Measurements from ENCODE around the gene HGD. TPM values are rescaled to one million over a fixed set of nuclear protein-coding genes. Genes with fewer than 3 reads are reported as not detected.
A peak's percentile ranks its signal among the peaks of the same experiment; 100 is the strongest.

HGD gene
- polyA plus RNA-seq, 2 of the 4 experiments (the other 2 are of a cell fraction): 48.8 to 101 TPM

- no peak for TF ChIP-seq BCL3 (IDR thresholded peaks at IDR 0.05)
- no peak for TF ChIP-seq ELK1 (IDR thresholded peaks at IDR 0.05; ENCODE audit: low read depth, low read length)
- TF ChIP-seq MYC (IDR thresholded peaks at IDR 0.05; ENCODE audit: borderline replicate concordance, low read length): no peak
- TF ChIP-seq SREBF2 (IDR thresholded peaks at IDR 0.05): no peak
- TF ChIP-seq POLR2AphosphoS2 (conservative IDR thresholded peaks at IDR 0.05; ENCODE audit: low read length): no peak
- TF ChIP-seq CBX8 (IDR thresholded peaks at IDR 0.05): no peak
These were observed 28.3 kb upstream of the HGD start (continued) for GRCh38 chr3:120710369-120710768.

GRCh38 chr3:120708408-120708807, 26.4 kb upstream of the HGD start:
- CTCF ChIA-PET: interaction anchor here (0.6 to 1.6 kb wide), 3 partner anchors 8 to 86 kb away, joined by 3 to 5 read pairs (median 4); no protein-coding TSS in a partner anchor

GRCh38 chr3:120706950-120707349, 24.9 kb upstream of the HGD start:
- ATAC-seq: no peak
- H3K9me3 ChIP-seq: peaks cover 11% of the 10 kb centered on the region
- TF ChIP-seq CEBPB (IDR thresholded peaks at IDR 0.05) (no peak), ZFP36 (IDR thresholded peaks at IDR 0.05; ENCODE audit: borderline replicate concordance, partially characterized antibody) (no peak), NFE2L2 (conservative IDR thresholded peaks at IDR 0.05; ENCODE audit: low read length) (no peak), RCOR1 (IDR thresholded peaks at IDR 0.05; ENCODE audit: low read depth, low read length) (no peak), REST (IDR thresholded peaks at IDR 0.05) (no peak), EHMT2 (IDR thresholded peaks at IDR 0.05; ENCODE audit: low read depth) (no peak), ESRRA (IDR thresholded peaks at IDR 0.05; ENCODE audit: borderline replicate concordance, low read length) (no peak), POLR2A (IDR thresholded peaks at IDR 0.05; ENCODE audit: low read length) (no peak), ZC3H11A (IDR thresholded peaks at IDR 0.05) (no peak), HOXB5 (CRISPR knock-in tag; IDR thresholded peaks at IDR 0.05) (no peak), MYC (IDR thresholded peaks at IDR 0.05; ENCODE audit: borderline replicate concordance, low read length) (no peak), FOSB (CRISPR knock-in tag; IDR thresholded peaks at IDR 0.05) (no peak), KDM5A (IDR thresholded peaks at IDR 0.05) (no peak), HMGXB4 (CRISPR knock-in tag; IDR thresholded peaks at IDR 0.05; ENCODE audit: borderline replicate concordance) (no peak), HES2 (IDR thresholded peaks at IDR 0.05) (no peak), MAX (IDR thresholded peaks at IDR 0.05) (no peak), HOXB13 (CRISPR knock-in tag; IDR thresholded peaks at IDR 0.05; ENCODE audit: low read depth) (no peak)
- no peak overlapping the region for H3K4me3 ChIP-seq
- H3K4me2 ChIP-seq: no peak overlapping the region
- DNase-seq (ENCODE audit: low read depth in 1 of 2, low spot score in 1 of 2): no peak
- no peaks in the 10 kb centered on the region for H3K4me1 ChIP-seq
- no peak overlapping the region for H3K27ac ChIP-seq
- ChIA-PET POLR2A (no interaction called here), CTCF (interaction anchor here (0.5 to 1.6 kb wide), 2 partner anchors 9 to 13 kb away, joined by 3 to 4 read pairs; no protein-coding TSS in a partner anchor)
- FAIRE-seq: no peak

More at GRCh38 chr3:120708408-120708807, 26.4 kb upstream of the HGD start:
- ATAC-seq (no peak), DNase-seq (ENCODE audit: low read depth in 1 of 2, low spot score in 1 of 2) (no peak), FAIRE-seq (peak; percentile 68)
- Histone ChIP-seq H3K4me2 (no peak overlapping the region), H3K4me1 (no peaks in the 10 kb centered on the region), H3K9me3 (peaks cover 4% of the 10 kb centered on the region; the same call in 1 of the 3 replicates), H3K27ac (no peak overlapping the region), H3K4me3 (no peak overlapping the region)
- TF ChIP-seq POLR2AphosphoS2 (conservative IDR thresholded peaks at IDR 0.05; ENCODE audit: low read length) (no peak), RCOR1 (IDR thresholded peaks at IDR 0.05; ENCODE audit: low read depth, low read length) (no peak), EHMT2 (IDR thresholded peaks at IDR 0.05; ENCODE audit: low read depth) (no peak)
- POLR2A ChIA-PET: no interaction called here
